Naive thymus-derived CD4-positive, alpha-beta T cell (primary cell): Measurements from ENCODE around the gene CDK2AP2. TPM values are rescaled to one million over a fixed set of nuclear protein-coding genes. Genes with fewer than 3 reads are reported as not detected.

ENCODE experiments used
- ATAC-seq: fragments of 150-1000 bp; cut with Tn5 transposase; 2 replicates; pipeline ENCODE4 v1.10.0; 2021; ENCODE audit warnings: mild to moderate bottlenecking, moderate library complexity
- CTCF ChIA-PET: fragments of 350-600 bp; sonication (Branson Sonifier 250); formaldehyde crosslinking; loops from one replicate; lab custom pipeline; 2021; ENCODE audit warnings: antibody characterized with exemption; lab: Charles Lee
- POLR2A ChIA-PET: fragments of 350-600 bp; sonication (Branson Sonifier 250); formaldehyde crosslinking; loops from one replicate; lab custom pipeline; 2021; ENCODE audit warnings: antibody characterized with exemption, inconsistent platforms; lab: Charles Lee
- DNase-seq, 9 donors: peaks; one replicate each; pipeline versions ENCODE4 v3.0.0 to v3.0.0-alpha.2; 2020 to 2022; ENCODE audit warnings: mixed read lengths in 1 of 9
- H3K27ac ChIP-seq: one replicate; pipeline ENCODE4 v1.7.0; 2013; ENCODE audit warnings: mild to moderate bottlenecking, low read depth, low read length, moderate library complexity
- H3K27me3 ChIP-seq, 2 donors: one replicate each; pipeline ENCODE4 v1.7.0; 2013; ENCODE audit warnings: low read length in 2 of 2, mild to moderate bottlenecking in 2 of 2, moderate library complexity in 2 of 2; ENCODE audit not compliant: control insufficient read depth in 2 of 2, insufficient read depth in 2 of 2
- H3K36me3 ChIP-seq, 3 experiments: 1 replicate in 2 of 3; 2 replicates in 1 of 3; pipeline ENCODE4 v1.7.0; 2013; ENCODE audit warnings: low read length in 3 of 3, mild to moderate bottlenecking in 3 of 3, moderate library complexity in 1 of 3; ENCODE audit not compliant: insufficient read depth in 3 of 3, control insufficient read depth in 2 of 3
- H3K4me1 ChIP-seq, 2 donors: one replicate each; pipeline ENCODE4 v1.7.0; 2013; ENCODE audit warnings: low read length in 2 of 2, mild to moderate bottlenecking in 2 of 2, moderate library complexity in 1 of 2; ENCODE audit not compliant: control insufficient read depth in 2 of 2, insufficient read depth in 2 of 2
- H3K4me3 ChIP-seq: 2 replicates; pipeline ENCODE4 v1.7.0; 2013; ENCODE audit warnings: mild to moderate bottlenecking, low read length
- H3K9me3 ChIP-seq, 3 experiments: 1 replicate in 2 of 3; 2 replicates in 1 of 3; pipeline ENCODE4 v1.7.0; 2013; ENCODE audit warnings: low read length in 3 of 3; ENCODE audit not compliant: control insufficient read depth in 2 of 3
- H3K27ac Mint-ChIP-seq, 9 donors: one replicate each; pipeline ENCODE4 v1.8.0; 2020 to 2022; ENCODE audit warnings: mixed read lengths in 9 of 9, mild to moderate bottlenecking in 8 of 9, moderate library complexity in 5 of 9, inconsistent platforms in 2 of 9
- H3K27me3 Mint-ChIP-seq, 5 donors: one replicate each; pipeline ENCODE4 v1.8.0; 2021 to 2022; ENCODE audit warnings: mixed read lengths in 5 of 5, mild to moderate bottlenecking in 1 of 5
- H3K36me3 Mint-ChIP-seq, 5 donors: one replicate each; pipeline ENCODE4 v1.8.0; 2020 to 2022; ENCODE audit warnings: mixed read lengths in 5 of 5, mild to moderate bottlenecking in 3 of 5, inconsistent platforms in 1 of 5
- H3K4me1 Mint-ChIP-seq, 7 donors: one replicate each; pipeline ENCODE4 v1.8.0; 2020 to 2022; ENCODE audit warnings: mixed read lengths in 7 of 7, mild to moderate bottlenecking in 3 of 7, inconsistent platforms in 1 of 7
- H3K4me3 Mint-ChIP-seq, 10 donors: one replicate each; pipeline ENCODE4 v1.8.0; 2020 to 2022; ENCODE audit warnings: mild to moderate bottlenecking in 10 of 10, mixed read lengths in 10 of 10, moderate library complexity in 6 of 10, inconsistent platforms in 2 of 10
- H3K9me3 Mint-ChIP-seq, 11 donors: one replicate each; pipeline ENCODE4 v1.8.0; 2020 to 2022; ENCODE audit warnings: mixed read lengths in 11 of 11, mild to moderate bottlenecking in 4 of 11, inconsistent platforms in 1 of 11, moderate library complexity in 1 of 11
- intact Hi-C, 2 donors: fragments of 100-400 bp; cut with micrococcal nuclease; formaldehyde crosslinking; loops; one replicate each; pipeline ENCODE4 v1.15.1; 2023
- polyA plus RNA-seq, 2 donors: library from polyadenylated mRNA; unstranded; fragments of 300-500 nt; fragmentation: Illumina TruSeq; gene quantifications; one replicate each; pipeline ENCODE4 v1.2.3, GENCODE V29; 2021
- total RNA-seq, 6 experiments: library from RNA in 5 of 6; stranded (reverse) in 5 of 6; gene quantifications; 1 replicate in 5 of 6; 2 replicates in 1 of 6; pipeline ENCODE4 v1.2.3 and lab custom pipeline; 2021 to 2026

CDK2AP2 gene
- total and polyA plus RNA-seq, 7 experiments from 2014 or later: 31.0 to 168 (median 64.5) TPM

DNA sequence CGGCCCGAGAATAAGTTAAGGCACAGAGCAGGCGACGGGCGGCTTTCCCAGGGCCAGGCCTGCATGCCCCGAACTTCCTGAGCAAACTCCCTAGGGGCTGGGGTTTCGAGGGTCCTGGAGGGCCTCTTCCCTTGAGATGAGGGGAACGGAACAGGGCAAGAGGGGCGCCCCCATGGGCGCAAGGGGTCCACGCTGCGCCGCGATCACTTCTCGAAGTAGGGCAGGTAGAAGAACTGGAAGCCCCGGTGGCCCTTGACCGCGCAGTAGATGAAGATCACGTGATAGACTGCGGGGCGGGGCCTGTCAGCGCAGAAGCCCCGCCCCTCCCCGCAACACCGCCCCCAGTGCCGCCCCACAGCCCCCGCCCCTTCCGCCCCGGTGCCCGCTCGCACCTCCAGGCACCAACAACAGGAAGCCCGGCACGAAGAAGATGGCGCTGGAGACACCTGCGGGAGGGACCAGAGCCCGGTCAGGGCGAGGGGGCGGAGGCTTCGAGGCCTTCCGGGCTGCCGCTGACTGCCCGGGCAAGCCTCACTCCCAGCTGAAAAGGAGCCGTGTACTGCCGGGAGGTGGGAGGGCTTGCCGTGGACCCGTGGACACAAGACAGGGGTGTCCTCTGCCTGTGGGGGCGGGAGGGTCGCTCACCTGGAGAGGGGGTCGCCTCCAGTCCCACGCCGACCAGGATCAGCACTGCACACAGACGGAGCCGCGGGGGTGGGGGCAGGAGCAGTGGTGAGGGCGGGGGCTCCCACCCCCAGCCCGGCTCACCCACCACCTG, 43.4 kb downstream of the CDK2AP2 start:
- peaks cover 0 to 9% (median 0%) of the 10 kb centered on the region in 5 donors for H3K36me3 Mint-ChIP-seq
- H3K27me3 Mint-ChIP-seq: peaks cover 0 to 2% (median 0%) of the 10 kb centered on the region in 5 donors
- Histone ChIP-seq H3K4me3 (peak overlapping the region; percentile 66), H3K9me3 (no peaks in the 10 kb centered on the region), H3K27ac (peak overlapping the region; percentile 96), H3K4me1 (peaks cover 20 to 40% of the 10 kb centered on the region in 2 donors), H3K27me3 (no peaks in the 10 kb centered on the region), H3K36me3 (peaks cover 0 to 4% (median 0%) of the 10 kb centered on the region in 3 experiments)
- peak overlapping the region; percentile 75 to 94 (median 87) for H3K4me3 Mint-ChIP-seq
- peaks cover 23 to 48% (median 34%) of the 10 kb centered on the region in 7 donors for H3K4me1 Mint-ChIP-seq
- POLR2A ChIA-PET: interaction anchor here (0.7 to 18.3 kb wide), 15 partner anchors 8 to 197 kb away, joined by 3 to 230 read pairs (median 12); partner anchors contain the start of genes AIP, CABP4, CARNS1 and CDK2AP2
- H3K27ac Mint-ChIP-seq: peak overlapping the region; percentile 82 to 97 (median 93)
- CTCF ChIA-PET: interaction anchor here (0.6 to 1.9 kb wide), 4 partner anchors 16 to 113 kb away, joined by 3 to 7 read pairs (median 4); no protein-coding TSS in a partner anchor
- ATAC-seq (peak; percentile 86), DNase-seq (peak; percentile 78 to 92 (median 91))
- intact Hi-C loops: loop anchor here (1.0 to 2.0 kb wide), 12 partner anchors 18 to 142 kb away; partner anchors contain the start of genes CDK2AP2 (in 2 of the 2), PTPRCAP (in 2 of the 2), RAD9A (in 2 of the 2) and NDUFV1 (in 1 of the 2)
- H3K9me3 Mint-ChIP-seq: no peaks in the 10 kb centered on the region

DNA sequence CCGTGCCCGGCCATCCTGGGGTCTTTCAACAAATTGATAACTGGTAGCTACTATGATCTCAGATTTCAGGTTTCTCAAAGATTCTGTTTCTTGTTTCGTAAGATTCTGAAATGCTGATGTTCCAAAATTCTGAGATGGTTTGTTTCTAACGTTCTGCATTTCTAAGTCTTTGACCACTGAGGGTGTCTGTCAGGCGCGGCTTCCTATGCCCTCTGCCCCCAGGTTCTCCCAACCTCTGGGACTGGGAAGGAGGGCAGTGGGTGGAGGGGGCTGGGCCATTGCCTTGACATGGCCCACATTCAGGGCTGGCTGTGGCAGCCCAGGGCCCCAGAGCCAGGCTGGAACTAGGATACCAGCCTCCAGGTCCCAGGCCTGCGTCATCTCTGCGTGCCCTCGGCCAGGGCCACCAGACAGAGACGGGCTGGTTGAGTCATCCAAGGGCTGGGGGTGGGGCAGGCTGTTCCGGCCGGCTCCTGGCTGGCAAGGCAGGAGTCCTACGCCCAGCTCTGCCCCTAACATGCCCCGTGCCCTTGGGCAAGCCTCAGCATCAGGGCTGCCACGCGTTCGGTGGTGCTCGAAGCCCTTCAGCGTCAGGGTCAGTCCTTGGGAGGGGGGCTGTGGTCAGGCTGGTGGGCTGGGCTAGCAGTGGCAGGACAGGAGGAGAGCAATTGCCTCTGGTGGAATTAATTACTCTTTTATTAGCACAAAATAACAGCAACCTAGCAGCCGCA, 44.1 kb downstream of the CDK2AP2 start:
- Histone ChIP-seq H3K4me3 (peak overlapping the region; percentile 66), H3K9me3 (no peaks in the 10 kb centered on the region), H3K27ac (peak overlapping the region; percentile 96), H3K4me1 (peaks cover 20 to 37% of the 10 kb centered on the region in 2 donors), H3K27me3 (no peaks in the 10 kb centered on the region), H3K36me3 (peaks cover 0 to 2% (median 0%) of the 10 kb centered on the region in 3 experiments)
- H3K27me3 Mint-ChIP-seq: peaks cover 0 to 2% (median 0%) of the 10 kb centered on the region in 5 donors
- no peaks in the 10 kb centered on the region for H3K9me3 Mint-ChIP-seq
- POLR2A ChIA-PET: interaction anchor here (0.9 to 18.3 kb wide), 4 partner anchors 16 to 62 kb away, joined by 3 to 206 read pairs (median 103); partner anchors contain the start of genes CORO1B, GPR152, PITPNM1 and PPP1CA
- intact Hi-C loops: loop anchor here (1.0 to 2.0 kb wide), 12 partner anchors 17 to 142 kb away; partner anchors contain the start of genes CDK2AP2 (in 2 of the 2), PTPRCAP (in 2 of the 2), RAD9A (in 2 of the 2) and NDUFV1 (in 1 of the 2)
- DNase-seq (peak in 1 of 9 donors; percentile 12), ATAC-seq (peak; percentile 28)
- peaks cover 23 to 44% (median 33%) of the 10 kb centered on the region in 7 donors for H3K4me1 Mint-ChIP-seq
- H3K27ac Mint-ChIP-seq: peak overlapping the region; percentile 82 to 97 (median 93)
- H3K36me3 Mint-ChIP-seq: peaks cover 0 to 9% (median 0%) of the 10 kb centered on the region in 5 donors
- CTCF ChIA-PET: no interaction called here
- peak overlapping the region; percentile 75 to 94 (median 87) for H3K4me3 Mint-ChIP-seq

DNA sequence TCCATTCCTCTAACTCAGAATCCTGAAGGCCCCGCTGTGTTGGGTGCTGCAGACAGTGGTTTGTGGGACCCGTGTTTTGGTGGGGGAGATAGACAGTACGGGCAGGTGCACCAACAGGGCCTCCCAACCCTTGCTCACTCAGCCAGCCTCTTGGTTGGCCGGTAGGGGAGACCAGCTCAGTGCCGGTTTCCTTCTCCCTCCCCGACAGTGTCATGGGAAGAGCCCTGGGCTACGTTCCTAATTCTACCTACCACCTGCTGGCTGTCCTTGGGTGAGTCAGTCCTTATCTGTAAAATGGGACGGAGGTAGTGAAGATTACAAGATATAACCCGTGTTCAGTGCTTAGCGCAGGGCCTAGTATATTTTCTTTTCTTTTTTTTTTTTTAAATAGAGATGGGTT, 44.8 kb downstream of the CDK2AP2 start:
- Mint-ChIP-seq H3K4me3 (peak overlapping the region in 2 of 10 donors; percentile 4 to 58), H3K36me3 (peaks cover 0 to 9% (median 0%) of the 10 kb centered on the region in 5 donors), H3K27me3 (peaks cover 0 to 2% (median 0%) of the 10 kb centered on the region in 5 donors), H3K9me3 (no peaks in the 10 kb centered on the region), H3K27ac (peak overlapping the region in 4 of 9 donors; percentile 10 to 96 (median 37)), H3K4me1 (peaks cover 20 to 40% (median 29%) of the 10 kb centered on the region in 7 donors)
- no peaks in the 10 kb centered on the region for H3K27me3 ChIP-seq
- intact Hi-C loops: no loop called here
- ChIA-PET POLR2A (interaction anchor here (0.6 to 18.3 kb wide), 4 partner anchors 15 to 61 kb away, joined by 3 to 206 read pairs (median 103); partner anchors contain the start of genes CORO1B, GPR152, PPP1CA and PTPRCAP), CTCF (no interaction called here)
- ATAC-seq: no peak
- no peak overlapping the region for H3K27ac ChIP-seq
- H3K9me3 ChIP-seq: no peaks in the 10 kb centered on the region
- peaks cover 17 to 33% of the 10 kb centered on the region in 2 donors for H3K4me1 ChIP-seq
- no peak overlapping the region for H3K4me3 ChIP-seq
- H3K36me3 ChIP-seq: no peaks in the 10 kb centered on the region
- DNase-seq: no peak

DNA sequence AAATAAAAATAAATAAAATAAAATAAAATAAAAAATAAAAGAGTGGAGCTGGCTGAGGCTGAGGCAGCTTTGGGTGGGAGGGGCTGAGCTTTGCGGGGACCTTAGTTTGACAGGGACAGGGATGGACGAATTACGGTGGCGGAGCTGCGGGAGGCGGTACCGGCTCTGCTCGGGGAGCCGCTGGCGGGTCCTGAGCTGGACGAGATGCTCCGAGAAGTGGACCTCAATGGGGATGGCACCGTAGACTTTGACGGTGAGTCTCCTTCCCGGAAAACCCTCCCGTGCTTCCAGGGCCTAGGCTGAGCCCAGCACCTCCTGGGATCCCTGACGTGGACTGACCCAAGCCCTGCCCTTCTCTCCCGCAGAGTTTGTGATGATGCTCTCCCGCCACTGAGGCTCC, 49.7 kb downstream of the CDK2AP2 start:
- intact Hi-C loops: no loop called here
- H3K36me3 Mint-ChIP-seq: no peaks in the 10 kb centered on the region
- DNase-seq (no peak), ATAC-seq (no peak)
- H3K4me1 ChIP-seq: no peaks in the 10 kb centered on the region
- ChIA-PET CTCF (no interaction called here), POLR2A (interaction anchor here (1.0 to 18.3 kb wide), 7 partner anchors 10 to 57 kb away, joined by 3 to 206 read pairs (median 7); partner anchors contain the start of genes CORO1B, GPR152, PITPNM1 and PPP1CA)
- H3K27me3 ChIP-seq: no peaks in the 10 kb centered on the region
- H3K36me3 ChIP-seq: no peaks in the 10 kb centered on the region
- H3K4me1 Mint-ChIP-seq: peaks cover 0 to 9% (median 5%) of the 10 kb centered on the region in 7 donors
- peaks cover 0 to 2% (median 0%) of the 10 kb centered on the region in 5 donors for H3K27me3 Mint-ChIP-seq
- no peak overlapping the region for H3K4me3 Mint-ChIP-seq
- H3K27ac Mint-ChIP-seq: no peak overlapping the region
- H3K9me3 ChIP-seq: no peaks in the 10 kb centered on the region
- H3K4me3 ChIP-seq: no peak overlapping the region
- peaks cover 0 to 6% (median 0%) of the 10 kb centered on the region in 11 donors for H3K9me3 Mint-ChIP-seq
- H3K27ac ChIP-seq: no peak overlapping the region

DNA sequence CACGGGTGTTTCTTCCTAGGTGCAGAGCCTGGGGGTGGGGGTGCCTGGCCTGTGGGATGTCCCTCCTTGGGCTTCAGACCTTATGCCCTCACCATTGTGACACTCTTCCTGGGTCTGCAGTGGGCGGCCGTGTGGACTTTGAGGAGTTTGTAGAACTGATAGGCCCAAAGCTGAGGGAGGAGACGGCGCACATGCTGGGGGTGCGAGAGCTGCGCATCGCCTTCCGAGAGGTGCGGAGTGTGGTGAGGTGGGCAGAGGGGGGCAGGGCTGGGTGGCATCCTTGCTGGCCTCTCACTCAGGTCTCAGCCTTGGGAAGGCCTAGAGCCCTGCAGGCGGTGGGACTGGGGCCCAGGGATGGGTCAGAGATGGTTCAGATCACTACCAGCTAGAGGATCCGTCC, 50.5 kb downstream of the CDK2AP2 start:
- Histone ChIP-seq H3K27me3 (no peaks in the 10 kb centered on the region), H3K9me3 (no peaks in the 10 kb centered on the region), H3K36me3 (no peaks in the 10 kb centered on the region), H3K4me1 (no peaks in the 10 kb centered on the region), H3K4me3 (no peak overlapping the region), H3K27ac (no peak overlapping the region)
- Mint-ChIP-seq H3K27ac (no peak overlapping the region), H3K27me3 (peaks cover 0 to 2% (median 0%) of the 10 kb centered on the region in 5 donors), H3K4me3 (no peak overlapping the region), H3K4me1 (peaks cover 0 to 11% (median 8%) of the 10 kb centered on the region in 7 donors), H3K9me3 (peaks cover 0 to 6% (median 0%) of the 10 kb centered on the region in 11 donors), H3K36me3 (no peaks in the 10 kb centered on the region)
- intact Hi-C loops: no loop called here
- ATAC-seq (no peak), DNase-seq (no peak)
- CTCF ChIA-PET: no interaction called here
- POLR2A ChIA-PET: interaction anchor here (1.0 to 18.3 kb wide), 8 partner anchors 8 to 49 kb away, joined by 3 to 206 read pairs (median 16); partner anchors contain the start of genes AIP, CORO1B, GPR152 and PTPRCAP
